Ishikawa (cell line): ENCODE data around the gene ZIC2.

Experiments used
- CEBPB ChIP-seq: IDR thresholded peaks from 2 replicates; pipeline ENCODE4 v1.6.1; 2012
- CREB1 ChIP-seq: IDR thresholded peaks from 2 replicates; pipeline ENCODE4 v1.6.1; 2012; ENCODE audit warnings: low read depth
- EGR1 ChIP-seq: IDR thresholded peaks from 2 replicates; pipeline ENCODE4 v1.6.1; 2012
- EP300 ChIP-seq: IDR thresholded peaks from 2 replicates; pipeline ENCODE4 v1.6.1; 2012; ENCODE audit warnings: borderline replicate concordance
- FOXM1 ChIP-seq: IDR thresholded peaks from 2 replicates; pipeline ENCODE4 v1.6.1; 2012; ENCODE audit warnings: low read depth, borderline replicate concordance
- NFIC ChIP-seq: IDR thresholded peaks from 2 replicates; pipeline ENCODE4 v1.6.1; 2012
- RAD21 ChIP-seq: IDR thresholded peaks from 2 replicates; pipeline ENCODE4 v1.6.1; 2012; ENCODE audit warnings: low read depth
- TAF1 ChIP-seq: IDR thresholded peaks from 2 replicates; pipeline ENCODE4 v1.6.1; 2012; ENCODE audit warnings: low read depth, mild to moderate bottlenecking
- TCF12 ChIP-seq: IDR thresholded peaks from 2 replicates; pipeline ENCODE4 v1.6.1; 2012; ENCODE audit warnings: low read depth
- TEAD4 ChIP-seq: IDR thresholded peaks from 2 replicates; pipeline ENCODE4 v1.6.1; 2012
- YY1 ChIP-seq: IDR thresholded peaks from 2 replicates; pipeline ENCODE4 v1.6.1; 2012; ENCODE audit warnings: low read depth
- ZBTB7A ChIP-seq: IDR thresholded peaks from 2 replicates; pipeline ENCODE4 v1.6.1; 2012; ENCODE audit warnings: low read depth
- TF ChIP-seq, protein P1 (sequence below): IDR thresholded peaks from 2 replicates; pipeline ENCODE4 v1.6.1; 2012
- TF ChIP-seq, protein P2 (sequence below): IDR thresholded peaks from 2 replicates; pipeline ENCODE4 v1.6.1; 2012
- TF ChIP-seq, protein P3 (sequence below): IDR thresholded peaks from 2 replicates; pipeline ENCODE4 v1.6.1; 2012; ENCODE audit warnings: low read depth, mild to moderate bottlenecking

Gene ZIC2

DNA sequence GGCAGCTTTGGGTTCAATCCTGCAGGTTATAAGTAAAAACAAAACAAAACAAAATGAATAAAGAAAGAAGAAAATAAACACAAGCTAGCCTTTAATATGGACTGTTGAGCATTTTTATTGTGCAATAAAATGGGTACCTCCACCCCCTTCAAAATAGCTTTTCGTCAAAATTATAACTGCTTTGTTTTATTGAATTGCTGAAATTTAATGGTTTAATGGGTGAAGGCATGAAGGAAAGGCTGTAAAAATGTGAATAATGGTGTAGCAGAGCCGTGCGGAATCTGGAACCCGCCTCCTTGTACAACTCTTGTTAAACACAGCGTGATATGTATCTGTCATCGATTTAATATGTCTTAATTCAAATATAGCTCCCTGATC, 7.8 kb upstream of the ZIC2 start:
- TF ChIP-seq, protein P1, sequence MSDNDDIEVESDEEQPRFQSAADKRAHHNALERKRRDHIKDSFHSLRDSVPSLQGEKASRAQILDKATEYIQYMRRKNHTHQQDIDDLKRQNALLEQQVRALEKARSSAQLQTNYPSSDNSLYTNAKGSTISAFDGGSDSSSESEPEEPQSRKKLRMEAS = no peak
- TF ChIP-seq, protein P2, sequence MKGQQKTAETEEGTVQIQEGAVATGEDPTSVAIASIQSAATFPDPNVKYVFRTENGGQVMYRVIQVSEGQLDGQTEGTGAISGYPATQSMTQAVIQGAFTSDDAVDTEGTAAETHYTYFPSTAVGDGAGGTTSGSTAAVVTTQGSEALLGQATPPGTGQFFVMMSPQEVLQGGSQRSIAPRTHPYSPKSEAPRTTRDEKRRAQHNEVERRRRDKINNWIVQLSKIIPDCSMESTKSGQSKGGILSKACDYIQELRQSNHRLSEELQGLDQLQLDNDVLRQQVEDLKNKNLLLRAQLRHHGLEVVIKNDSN = no peak
- TF ChIP-seq CREB1 (no peak), YY1 (no peak), TCF12 (no peak), TAF1 (no peak), FOXM1 (no peak), EP300 (no peak), TEAD4 (no peak), RAD21 (no peak), ZBTB7A (no peak), EGR1 (no peak), CEBPB (no peak), NFIC (no peak)
- TF ChIP-seq, protein P3, sequence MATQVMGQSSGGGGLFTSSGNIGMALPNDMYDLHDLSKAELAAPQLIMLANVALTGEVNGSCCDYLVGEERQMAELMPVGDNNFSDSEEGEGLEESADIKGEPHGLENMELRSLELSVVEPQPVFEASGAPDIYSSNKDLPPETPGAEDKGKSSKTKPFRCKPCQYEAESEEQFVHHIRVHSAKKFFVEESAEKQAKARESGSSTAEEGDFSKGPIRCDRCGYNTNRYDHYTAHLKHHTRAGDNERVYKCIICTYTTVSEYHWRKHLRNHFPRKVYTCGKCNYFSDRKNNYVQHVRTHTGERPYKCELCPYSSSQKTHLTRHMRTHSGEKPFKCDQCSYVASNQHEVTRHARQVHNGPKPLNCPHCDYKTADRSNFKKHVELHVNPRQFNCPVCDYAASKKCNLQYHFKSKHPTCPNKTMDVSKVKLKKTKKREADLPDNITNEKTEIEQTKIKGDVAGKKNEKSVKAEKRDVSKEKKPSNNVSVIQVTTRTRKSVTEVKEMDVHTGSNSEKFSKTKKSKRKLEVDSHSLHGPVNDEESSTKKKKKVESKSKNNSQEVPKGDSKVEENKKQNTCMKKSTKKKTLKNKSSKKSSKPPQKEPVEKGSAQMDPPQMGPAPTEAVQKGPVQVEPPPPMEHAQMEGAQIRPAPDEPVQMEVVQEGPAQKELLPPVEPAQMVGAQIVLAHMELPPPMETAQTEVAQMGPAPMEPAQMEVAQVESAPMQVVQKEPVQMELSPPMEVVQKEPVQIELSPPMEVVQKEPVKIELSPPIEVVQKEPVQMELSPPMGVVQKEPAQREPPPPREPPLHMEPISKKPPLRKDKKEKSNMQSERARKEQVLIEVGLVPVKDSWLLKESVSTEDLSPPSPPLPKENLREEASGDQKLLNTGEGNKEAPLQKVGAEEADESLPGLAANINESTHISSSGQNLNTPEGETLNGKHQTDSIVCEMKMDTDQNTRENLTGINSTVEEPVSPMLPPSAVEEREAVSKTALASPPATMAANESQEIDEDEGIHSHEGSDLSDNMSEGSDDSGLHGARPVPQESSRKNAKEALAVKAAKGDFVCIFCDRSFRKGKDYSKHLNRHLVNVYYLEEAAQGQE = no peak

DNA sequence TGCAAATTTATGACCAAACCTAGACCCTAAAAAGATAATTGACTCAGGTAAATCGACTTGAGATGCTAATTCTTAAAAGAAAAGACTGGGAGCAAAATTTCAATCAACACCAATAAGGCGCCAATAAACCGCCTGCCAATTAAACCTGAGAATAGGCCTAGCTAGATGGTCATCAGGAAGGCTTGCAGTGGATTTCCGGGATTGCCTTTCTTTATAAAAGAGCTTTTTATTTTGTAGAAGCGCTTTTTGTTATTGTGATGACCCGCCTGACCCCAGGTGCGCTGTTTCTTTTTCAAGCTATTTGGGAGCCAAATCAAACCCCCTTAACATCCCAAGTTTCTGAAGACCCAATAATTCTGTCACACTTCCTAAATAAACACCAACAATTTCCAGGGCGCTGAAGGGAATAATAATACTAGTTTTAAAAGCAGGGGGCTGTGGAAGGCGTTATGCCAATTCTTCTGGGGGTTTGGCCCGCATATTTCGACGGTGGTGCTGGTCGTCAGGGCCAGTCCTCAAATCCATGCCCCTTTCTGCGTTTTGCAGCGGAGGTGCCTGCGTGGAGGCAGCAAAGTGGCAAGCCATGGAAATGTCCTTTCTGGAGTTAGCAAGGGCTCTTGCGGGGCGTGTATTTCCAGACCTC, 7.2 kb upstream of the ZIC2 start:
- TF ChIP-seq EGR1 = no peak

DNA sequence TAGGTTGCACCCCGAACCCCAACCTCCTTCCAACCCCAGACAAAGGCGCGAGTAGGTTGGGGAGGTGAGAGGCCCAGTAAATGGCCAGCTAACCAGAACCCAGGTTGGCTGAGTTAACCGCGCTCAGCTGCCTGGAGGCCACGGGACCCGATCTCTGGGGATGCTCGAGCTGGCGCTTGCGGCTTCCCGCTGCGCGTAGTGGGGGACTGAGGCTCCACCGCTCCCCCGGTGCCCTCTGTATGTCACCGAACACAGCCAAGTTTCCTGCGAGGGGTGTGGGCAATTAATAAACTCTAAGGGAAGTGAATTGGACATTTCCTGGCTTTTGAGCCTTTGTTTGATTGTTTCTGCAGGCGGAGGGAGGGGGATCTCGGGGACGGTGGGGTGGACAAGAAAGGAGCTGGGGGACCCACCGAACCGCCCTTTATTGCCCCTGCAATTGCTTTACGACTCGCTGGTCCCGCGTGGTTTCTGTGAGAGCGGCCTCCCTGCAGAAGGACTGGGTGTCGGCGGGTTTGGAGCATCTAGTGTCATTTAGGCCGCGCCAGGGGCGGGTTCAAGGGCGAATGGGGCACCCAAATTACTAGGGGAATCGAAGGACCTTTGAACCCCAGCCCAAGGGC, 6.5 kb upstream of the ZIC2 start:
- TF ChIP-seq TCF12 (no peak), YY1 (no peak), FOXM1 (no peak), TEAD4 (no peak), EP300 (no peak), EGR1 (no peak), CEBPB (no peak), ZBTB7A (no peak), CREB1 (no peak), NFIC (no peak), TAF1 (no peak)
- TF ChIP-seq, protein P1 = no peak
- TF ChIP-seq, protein P3 = no peak

DNA sequence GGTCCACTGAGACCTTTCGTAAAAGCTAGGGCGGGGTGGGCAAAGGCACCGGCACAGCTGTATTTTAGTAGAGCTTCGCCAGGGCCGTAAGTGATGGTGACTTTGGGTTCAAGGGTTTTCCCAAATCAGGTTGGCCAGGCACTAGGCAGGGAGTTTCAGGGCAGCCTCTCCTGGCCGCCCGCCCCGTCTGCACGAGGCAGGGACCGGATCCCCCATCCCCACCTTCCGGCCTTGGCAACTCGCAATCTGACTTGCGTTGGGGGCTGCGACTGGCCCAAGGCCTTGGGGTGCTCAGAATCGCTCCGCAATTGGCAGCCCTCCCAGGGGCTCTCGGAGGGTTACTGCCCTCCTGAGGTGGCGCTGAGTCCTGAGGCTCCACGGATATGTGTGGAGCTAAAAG, 6.0 kb upstream of the ZIC2 start:
- TF ChIP-seq TEAD4 (no peak), EGR1 (no peak), YY1 (no peak), EP300 (no peak), TCF12 (no peak), CREB1 (no peak), NFIC (no peak), ZBTB7A (no peak), TAF1 (no peak), CEBPB (no peak), FOXM1 (no peak)
- TF ChIP-seq, protein P2 = no peak
- TF ChIP-seq, protein P3 = no peak
- TF ChIP-seq, protein P1 = no peak
